Neural cell (in vitro differentiated cells): ENCODE data around the gene CCM2L. TPM values are rescaled to one million over a fixed set of nuclear protein-coding genes. Genes with fewer than 3 reads are reported as not detected.

ENCODE experiments used
- H2AFZ ChIP-seq: fragments of 200-600, 300-800 bp; sonication (generic), shearing (Covaris generic); 2 replicates; pipeline ENCODE4 v1.6.0; 2014; ENCODE audit warnings: low read depth, mild to moderate bottlenecking, antibody characterized with exemption, low read length, moderate library complexity
- H3F3A ChIP-seq: fragments of 200-600 bp; shearing (Covaris generic); 2 replicates; pipeline ENCODE4 v1.6.1; 2016; ENCODE audit warnings: mild to moderate bottlenecking, moderate library complexity, mixed read lengths, antibody characterized with exemption, low read length; ENCODE audit not compliant: insufficient read depth, poor library complexity, severe bottlenecking
- H3K27ac ChIP-seq: fragments of 200-600, 300-800 bp; sonication (generic), shearing (Covaris generic); 2 replicates; pipeline ENCODE4 v1.5.1; 2014; ENCODE audit warnings: mild to moderate bottlenecking, low read length, moderate library complexity
- H3K27me3 ChIP-seq: fragments of 300-800, 200-600 bp; sonication (generic), shearing (Covaris generic); 2 replicates; pipeline ENCODE4 v1.6.0; 2014; ENCODE audit warnings: mild to moderate bottlenecking, low read depth, low read length, moderate library complexity; ENCODE audit not compliant: insufficient read depth
- H3K36me3 ChIP-seq: fragments of 300-800, 200-600 bp; sonication (generic), shearing (Covaris generic); 2 replicates; pipeline ENCODE4 v1.5.1; 2014; ENCODE audit warnings: mild to moderate bottlenecking, antibody characterized with exemption, low read length, moderate library complexity; ENCODE audit not compliant: insufficient read depth
- H3K4me2 ChIP-seq: fragments of 300-800, 200-600 bp; sonication (generic), shearing (Covaris generic); 2 replicates; pipeline ENCODE4 v1.6.0; 2014; ENCODE audit warnings: mild to moderate bottlenecking, low read length
- H3K4me3 ChIP-seq: fragments of 300-800, 200-600 bp; sonication (generic), shearing (Covaris generic); 2 replicates; pipeline ENCODE4 v1.5.1; 2014; ENCODE audit warnings: mild to moderate bottlenecking, low read length, moderate library complexity
- H3K79me2 ChIP-seq: fragments of 200-600 bp; shearing (Covaris generic); replicated peaks from 2 replicates; pipeline ENCODE4 v1.6.0; 2014; ENCODE audit warnings: mild to moderate bottlenecking, low read length, moderate library complexity; ENCODE audit not compliant: insufficient read depth
- H3K9ac ChIP-seq: fragments of 300-800, 200-600 bp; sonication (generic), shearing (Covaris generic); 2 replicates; pipeline ENCODE4 v1.6.1; 2016; ENCODE audit warnings: mild to moderate bottlenecking, low read length, mixed read lengths
- H3K9me2 ChIP-seq: fragments of 200-600 bp; shearing (Covaris generic); 2 replicates; pipeline ENCODE4 v1.6.1; 2016; ENCODE audit warnings: mild to moderate bottlenecking, low read length, mixed read lengths; ENCODE audit not compliant: insufficient read depth
- H3K9me3 ChIP-seq: fragments of 200-600, 300-800 bp; sonication (generic), shearing (Covaris generic); 2 replicates; pipeline ENCODE4 v1.6.1; 2016; ENCODE audit warnings: mild to moderate bottlenecking, mixed run types, low read length, moderate library complexity, mixed read lengths
- H4K20me1 ChIP-seq: fragments of 200-600 bp; shearing (Covaris generic); 2 replicates; pipeline ENCODE4 v1.6.1; 2016; ENCODE audit warnings: mild to moderate bottlenecking, mixed run types; ENCODE audit not compliant: insufficient read depth
- CTCF ChIP-seq: fragments of 450-650 bp; IDR thresholded peaks from 2 replicates; pipeline ENCODE4 v1.5.1; 2014; ENCODE audit warnings: antibody characterized with exemption, mild to moderate bottlenecking, moderate library complexity; ENCODE audit not compliant: poor library complexity, severe bottlenecking
- EP300 ChIP-seq: fragments of 450-650 bp; conservative IDR thresholded peaks from 2 replicates; pipeline ENCODE4 v1.6.1; 2014; ENCODE audit warnings: antibody characterized with exemption, mild to moderate bottlenecking, moderate library complexity; ENCODE audit not compliant: poor library complexity, severe bottlenecking
- EZH2 ChIP-seq: fragments of 200-600, 300-800 bp; shearing (Covaris generic), sonication (generic); IDR thresholded peaks from 2 replicates; pipeline ENCODE4 v1.6.1; 2014; ENCODE audit warnings: antibody characterized with exemption, low read length, borderline replicate concordance, mild to moderate bottlenecking; ENCODE audit not compliant: insufficient read depth, poor library complexity, severe bottlenecking
- MXI1 ChIP-seq: fragments of 450-650 bp; conservative IDR thresholded peaks from 2 replicates; pipeline ENCODE4 v1.6.1; 2014; ENCODE audit warnings: antibody characterized with exemption, mild to moderate bottlenecking; ENCODE audit not compliant: poor library complexity, severe bottlenecking
- POLR2AphosphoS5 ChIP-seq: IDR thresholded peaks from 2 replicates; pipeline ENCODE4 v1.6.1; 2012
- RAD21 ChIP-seq: fragments of 450-650 bp; conservative IDR thresholded peaks from 2 replicates; pipeline ENCODE4 v1.6.1; 2014; ENCODE audit warnings: antibody characterized with exemption, mild to moderate bottlenecking, moderate library complexity
- SMC3 ChIP-seq: fragments of 450-650 bp; conservative IDR thresholded peaks from 2 replicates; pipeline ENCODE4 v1.6.1; 2014; ENCODE audit warnings: antibody characterized with exemption, mild to moderate bottlenecking, moderate library complexity; ENCODE audit not compliant: poor library complexity
- TAF1 ChIP-seq: IDR thresholded peaks from 2 replicates; pipeline ENCODE4 v1.6.1; 2012; ENCODE audit warnings: low read depth
- polyA plus RNA-seq: library from polyadenylated mRNA; depleted of rRNA; stranded (reverse); fragments of >200 nt; gene quantifications from 2 replicates; pipeline ENCODE4 v1.2.3, GENCODE V29; 2014
- TF ChIP-seq, protein P1 (sequence below): IDR thresholded peaks from 2 replicates; pipeline ENCODE4 v1.6.1; 2012; ENCODE audit warnings: borderline replicate concordance

CCM2L gene
- polyA plus RNA-seq, 1 donor from 2014 or later, result 3.0 TPM

DNA sequence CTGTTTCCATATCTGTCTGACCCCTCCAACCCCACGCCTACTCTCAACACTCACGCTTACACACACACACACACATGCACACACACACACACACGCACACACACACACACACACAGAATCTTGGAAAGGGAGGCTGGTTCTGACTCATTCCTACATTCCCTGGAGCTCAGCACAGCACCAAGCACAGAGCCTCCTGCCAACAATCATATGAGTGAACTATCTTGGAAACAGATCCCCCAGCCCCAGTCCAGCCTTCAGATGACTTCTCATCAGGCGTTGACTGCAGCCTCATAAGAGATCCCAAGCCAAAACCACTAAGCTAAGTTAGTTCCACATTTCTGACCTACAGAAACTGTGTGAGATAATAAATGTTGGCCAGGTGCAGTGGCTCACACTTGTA lies 27.7 kb downstream of the CCM2L start:
- Histone ChIP-seq H3K9ac (no peak overlapping the region), H3K27me3 (peaks cover 6% of the 10 kb centered on the region), H3K79me2 (no peaks in the 10 kb centered on the region), H3K27ac (no peak overlapping the region), H2AFZ (no peak overlapping the region), H3K9me3 (no peaks in the 10 kb centered on the region), H3K36me3 (no peaks in the 10 kb centered on the region), H3F3A (no peaks in the 10 kb centered on the region), H3K9me2 (no peaks in the 10 kb centered on the region), H3K4me3 (no peak overlapping the region), H3K4me2 (no peak overlapping the region), H4K20me1 (no peaks in the 10 kb centered on the region)
- no peak for TF ChIP-seq EP300
- no peak for TF ChIP-seq RAD21
- no peak for TF ChIP-seq POLR2AphosphoS5
- TF ChIP-seq, protein P1, sequence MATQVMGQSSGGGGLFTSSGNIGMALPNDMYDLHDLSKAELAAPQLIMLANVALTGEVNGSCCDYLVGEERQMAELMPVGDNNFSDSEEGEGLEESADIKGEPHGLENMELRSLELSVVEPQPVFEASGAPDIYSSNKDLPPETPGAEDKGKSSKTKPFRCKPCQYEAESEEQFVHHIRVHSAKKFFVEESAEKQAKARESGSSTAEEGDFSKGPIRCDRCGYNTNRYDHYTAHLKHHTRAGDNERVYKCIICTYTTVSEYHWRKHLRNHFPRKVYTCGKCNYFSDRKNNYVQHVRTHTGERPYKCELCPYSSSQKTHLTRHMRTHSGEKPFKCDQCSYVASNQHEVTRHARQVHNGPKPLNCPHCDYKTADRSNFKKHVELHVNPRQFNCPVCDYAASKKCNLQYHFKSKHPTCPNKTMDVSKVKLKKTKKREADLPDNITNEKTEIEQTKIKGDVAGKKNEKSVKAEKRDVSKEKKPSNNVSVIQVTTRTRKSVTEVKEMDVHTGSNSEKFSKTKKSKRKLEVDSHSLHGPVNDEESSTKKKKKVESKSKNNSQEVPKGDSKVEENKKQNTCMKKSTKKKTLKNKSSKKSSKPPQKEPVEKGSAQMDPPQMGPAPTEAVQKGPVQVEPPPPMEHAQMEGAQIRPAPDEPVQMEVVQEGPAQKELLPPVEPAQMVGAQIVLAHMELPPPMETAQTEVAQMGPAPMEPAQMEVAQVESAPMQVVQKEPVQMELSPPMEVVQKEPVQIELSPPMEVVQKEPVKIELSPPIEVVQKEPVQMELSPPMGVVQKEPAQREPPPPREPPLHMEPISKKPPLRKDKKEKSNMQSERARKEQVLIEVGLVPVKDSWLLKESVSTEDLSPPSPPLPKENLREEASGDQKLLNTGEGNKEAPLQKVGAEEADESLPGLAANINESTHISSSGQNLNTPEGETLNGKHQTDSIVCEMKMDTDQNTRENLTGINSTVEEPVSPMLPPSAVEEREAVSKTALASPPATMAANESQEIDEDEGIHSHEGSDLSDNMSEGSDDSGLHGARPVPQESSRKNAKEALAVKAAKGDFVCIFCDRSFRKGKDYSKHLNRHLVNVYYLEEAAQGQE, result no peak
- no peak for TF ChIP-seq CTCF
- no peak for TF ChIP-seq TAF1
- TF ChIP-seq EZH2, result no peak
- TF ChIP-seq SMC3, result no peak
- no peak for TF ChIP-seq MXI1

- no peak overlapping the region for H3K4me3 ChIP-seq
- no peak overlapping the region for H3K27ac ChIP-seq
- H4K20me1 ChIP-seq, result no peaks in the 10 kb centered on the region
- H3K79me2 ChIP-seq, result no peaks in the 10 kb centered on the region
- no peaks in the 10 kb centered on the region for H3K36me3 ChIP-seq
- no peak for TF ChIP-seq POLR2AphosphoS5
- TF ChIP-seq, protein P1, result no peak
- TF ChIP-seq EP300, result no peak
- no peak for TF ChIP-seq MXI1
- TF ChIP-seq SMC3, result no peak
- no peak for TF ChIP-seq RAD21
- no peak for TF ChIP-seq CTCF
- TF ChIP-seq TAF1, result no peak
- no peak for TF ChIP-seq EZH2
- H3K27me3 ChIP-seq, result no peaks in the 10 kb centered on the region
- H3F3A ChIP-seq, result no peaks in the 10 kb centered on the region
- H3K9me2 ChIP-seq, result no peaks in the 10 kb centered on the region
- no peak overlapping the region for H3K9ac ChIP-seq
- H2AFZ ChIP-seq, result no peak overlapping the region
- H3K9me3 ChIP-seq, result no peaks in the 10 kb centered on the region
- H3K4me2 ChIP-seq, result no peak overlapping the region
Measured at GRCh38 chr20:32040142-32040953, 30.1 kb downstream of the CCM2L start.
